GM12878 (cell line): ENCODE data around the gene NUP210L. TPM values are rescaled to one million over a fixed set of nuclear protein-coding genes. Genes with fewer than 3 reads are reported as not detected.

Experiments used
- ATAC-seq: fragments of 200-7000 bp; cut with Tn5 transposase; 3 replicates; pipeline ENCODE4 v1.9.1; 2020; ENCODE audit warnings: mild to moderate bottlenecking, moderate library complexity
- BruUV-seq: library from RNA; stranded (reverse); fragments of 400-500 nt; replicated peaks from 2 replicates; lab custom pipeline; 2021; lab: Mats Ljungman, UMichigan
- CTCF ChIA-PET: fragments of 300-600 bp; sonication (Branson Sonifier 250); formaldehyde crosslinking; extraction: SDS; loops from one replicate; lab custom pipeline; 2021; ENCODE audit warnings: inconsistent platforms; lab: Yijun Ruan, JAX
- POLR2A ChIA-PET: fragments of 350-600 bp; formaldehyde crosslinking; extraction: SDS; loops from one replicate; lab custom pipeline; 2021; ENCODE audit warnings: inconsistent platforms; lab: Charles Lee
- RAD21 ChIA-PET: fragments of 300-600 bp; sonication (Branson Sonifier 250); formaldehyde crosslinking; loops from one replicate; lab custom pipeline; 2023; ENCODE audit warnings: antibody characterized with exemption; ENCODE audit not compliant: unreplicated experiment; lab: Charles Lee
- SMC1A ChIA-PET: fragments of 300-600 bp; sonication (Branson Sonifier 250); formaldehyde crosslinking; loops from one replicate; lab custom pipeline; 2023; ENCODE audit not compliant: unreplicated experiment, uncharacterized antibody; lab: Charles Lee
- DNase-seq: peaks from one replicate; pipeline ENCODE4 v3.0.0-alpha.2; 2011; ENCODE audit warnings: low read depth, low spot score
- FAIRE-seq: peaks from 3 replicates; lab custom pipeline; 2011; peaks lifted over from hg19 to GRCh38; lab: Jason Lieb, UNC
- H2AFZ ChIP-seq: 2 replicates; pipeline ENCODE4 v1.6.0; 2011; ENCODE audit warnings: low read depth, low read length, control low read depth; ENCODE audit not compliant: control insufficient read depth
- H3K27ac ChIP-seq: 2 replicates; pipeline ENCODE4 v1.5.1; 2011; ENCODE audit warnings: control low read depth; ENCODE audit not compliant: control insufficient read depth, insufficient read depth
- H3K27me3 ChIP-seq, 2 experiments: replicated peaks in 1 of 2; 2 replicates each; pipeline versions ENCODE4 v1.6.0 to v1.6.1; 2011; ENCODE audit warnings: low read length in 1 of 2; ENCODE audit not compliant: control insufficient read depth in 2 of 2, insufficient read depth in 2 of 2
- H3K36me3 ChIP-seq, 2 experiments: 2 replicates each; pipeline ENCODE4 v1.5.1; 2011; ENCODE audit warnings: low read length in 1 of 2; ENCODE audit not compliant: control insufficient read depth in 2 of 2, insufficient read depth in 2 of 2
- H3K4me1 ChIP-seq: 2 replicates; pipeline ENCODE4 v1.6.1; 2011; ENCODE audit warnings: mild to moderate bottlenecking, low read length, moderate library complexity, mixed read lengths; ENCODE audit not compliant: control insufficient read depth, insufficient read depth
- H3K4me2 ChIP-seq: 2 replicates; pipeline ENCODE4 v1.6.0; 2011; ENCODE audit warnings: control low read depth; ENCODE audit not compliant: control insufficient read depth, insufficient read depth
- H3K4me3 ChIP-seq: fragments of 200-600 bp; sonication (generic); 2 replicates; pipeline ENCODE4 v1.5.1; 2016
- H3K79me2 ChIP-seq: 2 replicates; pipeline ENCODE4 v1.6.0; 2011; ENCODE audit warnings: low read length; ENCODE audit not compliant: control insufficient read depth, insufficient read depth
- H3K9ac ChIP-seq: 2 replicates; pipeline ENCODE4 v1.8.0; 2011; ENCODE audit warnings: low read length, control low read depth, mixed read lengths; ENCODE audit not compliant: control insufficient read depth, insufficient read depth
- H3K9me3 ChIP-seq: replicated peaks from 3 replicates; pipeline ENCODE4 v1.5.1; 2011; ENCODE audit warnings: mild to moderate bottlenecking, low read length; ENCODE audit not compliant: control insufficient read depth, insufficient read depth
- H4K20me1 ChIP-seq: 2 replicates; pipeline ENCODE4 v1.6.0; 2011; ENCODE audit not compliant: control insufficient read depth, insufficient read depth
- BCL11A ChIP-seq: IDR thresholded peaks from 2 replicates; pipeline ENCODE4 v1.6.1; 2011; ENCODE audit warnings: low read depth, low read length
- CEBPB ChIP-seq, 2 experiments: fragments of 150-350 bp in 1 of 2; IDR thresholded peaks; 2 replicates each; pipeline ENCODE4 v1.6.1; 2012 to 2014; ENCODE audit warnings: low read depth in 2 of 2, low read length in 2 of 2, borderline replicate concordance in 1 of 2, inconsistent platforms in 1 of 2
- CREB1 ChIP-seq: IDR thresholded peaks from 2 replicates; pipeline ENCODE4 v1.6.1; 2012; ENCODE audit warnings: low read depth, mild to moderate bottlenecking, inconsistent platforms
- CREM ChIP-seq: IDR thresholded peaks from 2 replicates; pipeline ENCODE4 v1.6.1; 2014; ENCODE audit warnings: antibody characterized with exemption, low read depth
- EGR1 ChIP-seq, 2 experiments: IDR thresholded peaks; 1 replicate in 1 of 2; 2 replicates in 1 of 2; pipeline ENCODE4 v1.6.1; 2011 to 2012; ENCODE audit warnings: low read depth in 2 of 2, low read length in 2 of 2, borderline replicate concordance in 1 of 2, mild to moderate bottlenecking in 1 of 2, moderate library complexity in 1 of 2
- GATAD2B ChIP-seq: fragments of 450-650 bp; conservative IDR thresholded peaks from 2 replicates; pipeline ENCODE4 v1.6.1; 2017; ENCODE audit warnings: low read depth, mild to moderate bottlenecking, moderate library complexity
- MYC ChIP-seq: IDR thresholded peaks from 2 replicates; pipeline ENCODE4 v1.6.1; 2011; ENCODE audit warnings: mild to moderate bottlenecking, low read length, moderate library complexity, inconsistent platforms; ENCODE audit not compliant: insufficient read depth, insufficient replicate concordance, insufficient read length, severe bottlenecking
- NBN ChIP-seq: fragments of 450-650 bp; IDR thresholded peaks from 2 replicates; pipeline ENCODE4 v1.6.1; 2016
- NR2C2 ChIP-seq: IDR thresholded peaks from 2 replicates; pipeline ENCODE4 v1.6.1; 2011; ENCODE audit warnings: borderline replicate concordance, low read depth; ENCODE audit not compliant: control insufficient read depth, insufficient read length
- PBX3 ChIP-seq: IDR thresholded peaks from 2 replicates; pipeline ENCODE4 v1.6.1; 2011; ENCODE audit warnings: mild to moderate bottlenecking, low read depth, low read length, moderate library complexity; ENCODE audit not compliant: insufficient replicate concordance
- PKNOX1 ChIP-seq: fragments of 450-650 bp; IDR thresholded peaks from 2 replicates; pipeline ENCODE4 v1.6.1; 2016; ENCODE audit warnings: mild to moderate bottlenecking
- POLR2AphosphoS5 ChIP-seq: IDR thresholded peaks from 2 replicates; pipeline ENCODE4 v1.6.1; 2011; ENCODE audit warnings: mild to moderate bottlenecking, low read length, inconsistent platforms
- SUZ12 ChIP-seq: fragments of 200-600 bp; sonication (generic); IDR thresholded peaks from one replicate; pipeline ENCODE4 v1.6.1; 2018; ENCODE audit warnings: antibody characterized with exemption, mild to moderate bottlenecking; ENCODE audit not compliant: unreplicated experiment
- TCF12 ChIP-seq: IDR thresholded peaks from 2 replicates; pipeline ENCODE4 v1.6.1; 2011; ENCODE audit warnings: low read depth, mild to moderate bottlenecking, low read length
- TCF3 ChIP-seq: IDR thresholded peaks from 2 replicates; pipeline ENCODE4 v1.6.1; 2012; ENCODE audit warnings: low read depth, mild to moderate bottlenecking, low read length, borderline replicate concordance; ENCODE audit not compliant: insufficient read depth
- WRNIP1 ChIP-seq: IDR thresholded peaks from 2 replicates; pipeline ENCODE4 v1.6.1; 2011; ENCODE audit warnings: low read depth, low read length, improper control_type of control experiment, borderline replicate concordance
- ZNF622 ChIP-seq: fragments of 450-650 bp; IDR thresholded peaks from 2 replicates; pipeline ENCODE4 v1.6.1; 2017; ENCODE audit warnings: mild to moderate bottlenecking, inconsistent platforms
- ZZZ3 ChIP-seq: IDR thresholded peaks from 2 replicates; pipeline ENCODE4 v1.6.1; 2011; ENCODE audit warnings: low read depth; ENCODE audit not compliant: control insufficient read depth, insufficient read length
- WGBS: methylation state at CpG from one replicate; pipeline ENCODE4 v1.1.6; 2016; ENCODE audit warnings: low lambda C conversion rate; ENCODE audit not compliant: insufficient replicate concordance, insufficient coverage; ENCODE audit errors: missing lambda C conversion rate; 5-methylcytosine and 5-hydroxymethylcytosine counted together
- in situ Hi-C: fragments of 300-500 bp; cut with MboI; formaldehyde crosslinking; loops from 9 replicates; pipeline ENCODE4 v1.14.3; 2018; ENCODE audit warnings: mixed read lengths
- intact Hi-C: fragments of 100-400 bp; cut with micrococcal nuclease; formaldehyde crosslinking; loops from one replicate; pipeline ENCODE4 v1.14.2; 2022; ENCODE audit not compliant: unreplicated experiment
- polyA plus RNA-seq, 11 experiments: library from polyadenylated mRNA; depleted of rRNA in 4 of 11; unstranded in 6 of 11; stranded (reverse) in 5 of 11; fragments of >200 nt; fragmentation: Nextera tagmentation in 4 of 11; fragmentation: Illumina TruSeq in 1 of 11; extraction: Ambion mirVana in 4 of 11; extraction: Trizol in 1 of 11; gene quantifications; 1 replicate in 1 of 11; 2 replicates in 10 of 11; pipeline versions ENCODE4 v1.2.1 to v1.2.3, GENCODE V29; 2011 to 2016; ENCODE audit warnings: inconsistent platforms in 2 of 11, missing spikeins in 2 of 11, low read depth in 1 of 11
- total RNA-seq, 4 experiments: library from RNA; depleted of rRNA in 3 of 4; stranded (reverse); fragments of >200 nt in 3 of 4; fragmentation: Illumina TruSeq in 1 of 4; extraction: Trizol in 1 of 4; gene quantifications; 2 replicates each; pipeline versions ENCODE4 v1.2.1 to v1.2.3, GENCODE V29; 2013 to 2021

NUP210L gene
- total and polyA plus RNA-seq, 10 of the 15 experiments (the other 5 are each of a cell fraction or from before 2014, with no cell fraction given): 0.04 to 0.08 (median 0.07) TPM; not detected in 7

GRCh38 chr1:154182344-154183045 is 27.6 kb upstream of the NUP210L start (continued):
- TF ChIP-seq PBX3: no peak

GRCh38 chr1:154181944-154182343 is 27.1 kb upstream of the NUP210L start:
- in situ Hi-C loops: loop anchor here (10.0 kb wide), 1 partner anchor 153 kb away; no protein-coding TSS in a partner anchor
- TF ChIP-seq NR2C2 (no peak), PKNOX1 (peak; percentile 25; the same call in 1 of the 2 replicates), GATAD2B (0 out of 2 replicates have a peak, but pooled peaks have one; percentile 28), CREM (peak; percentile 57; the same call in 1 of the 2 replicates), CREB1 (peak; percentile 71; the same call in 1 of the 2 replicates), TCF12 (0 out of 2 replicates have a peak, but pooled peaks have one; percentile 79), POLR2AphosphoS5 (peak; percentile 44; the same call in 1 of the 2 replicates), TCF3 (no peak), NBN (no peak), EGR1 (IDR thresholded peaks at IDR 0.05; ENCODE audit: borderline replicate concordance in 1 of 2, low read depth in 2 of 2, low read length in 2 of 2) (peak in 1 of 2 experiments; percentile 74; a peak in 2 of 3 replicates), WRNIP1 (no peak), BCL11A (0 out of 2 replicates have a peak, but pooled peaks have one; percentile 19), CEBPB (IDR thresholded peaks at IDR 0.05; ENCODE audit: borderline replicate concordance in 1 of 2, low read depth in 2 of 2, low read length in 2 of 2) (no peak), ZZZ3 (no peak), ZNF622 (peak; percentile 22; the same call in 1 of the 2 replicates), MYC (no peak), SUZ12 (no peak)

More at GRCh38 chr1:154181944-154182343, 27.1 kb upstream of the NUP210L start:
- WGBS: 2% methylated on average over 6 of the region's 6 CpGs
- Histone ChIP-seq H3K27ac (peak overlapping the region; percentile 94), H3K27me3 (no peaks in the 10 kb centered on the region), H2AFZ (no peak overlapping the region), H3K79me2 (peaks cover 61% of the 10 kb centered on the region), H3K9ac (peak overlapping the region; percentile 96), H3K9me3 (no peaks in the 10 kb centered on the region), H3K4me2 (peak overlapping the region; percentile 91), H3K4me1 (peaks cover 14% of the 10 kb centered on the region), H3K4me3 (peak overlapping the region; percentile 99), H4K20me1 (peaks cover 36% of the 10 kb centered on the region), H3K36me3 (peaks cover 0 to 20% of the 10 kb centered on the region in 2 experiments; a peak in 2 of 4 replicates)
- no peak for DNase-seq
- no TSS peak for BruUV-seq
- peak; percentile 89 for FAIRE-seq
- SMC1A ChIA-PET: interaction anchor here (0.7 to 4.1 kb wide), 3 partner anchors 24 to 191 kb away, joined by 3 to 22 read pairs (median 3); no protein-coding TSS in a partner anchor
- POLR2A ChIA-PET: interaction anchor here (0.5 to 3.9 kb wide), 12 partner anchors 15 to 486 kb away, joined by 3 to 20 read pairs (median 5); partner anchors contain the start of genes RPS27 and UBAP2L
- ATAC-seq: no peak
- RAD21 ChIA-PET: interaction anchor here (1.4 to 3.3 kb wide), 2 partner anchors 23 to 153 kb away, joined by 6 to 30 read pairs; no protein-coding TSS in a partner anchor
- intact Hi-C loops: loop anchor here (2.0 to 5.0 kb wide), 2 partner anchors 39 to 190 kb away; partner anchors contain the start of genes RPS27 and UBAP2L
- CTCF ChIA-PET: interaction anchor here (0.8 to 1.9 kb wide), 6 partner anchors 18 to 903 kb away, joined by 3 to 12 read pairs (median 4); no protein-coding TSS in a partner anchor
